GM19328 (cell line): ENCODE data around the gene GARIN5B.

Source experiments
- ATAC-seq: cut with Tn5 transposase; IDR thresholded peaks from one replicate; pipeline ENCODE4 v1.9.1; 2021; ENCODE audit warnings: mild to moderate bottlenecking, moderate library complexity; ENCODE audit not compliant: unreplicated experiment

Gene GARIN5B

GRCh38 chr19:55389386-55390317 lies 26.6 kb upstream of the GARIN5B start:
- no peak for ATAC-seq

- ATAC-seq: no peak
These were observed 24.9 kb upstream of the GARIN5B start for GRCh38 chr19:55387736-55388497.

GRCh38 chr19:55386493-55386971 lies 23.5 kb upstream of the GARIN5B start:
- ATAC-seq: no peak

- peak; percentile 67 for ATAC-seq
These were observed 22.8 kb upstream of the GARIN5B start, which contains the start of gene RPL28 for GRCh38 chr19:55385724-55386492. Gene RPL28 (plus strand): TSS chr19:55385932. CDS start chr19:55386358, 426 bp downstream.

GRCh38 chr19:55384920-55385723 lies 22.1 kb upstream of the GARIN5B start:
- ATAC-seq: peak; percentile 44

- no peak for ATAC-seq
These were observed 21.3 kb upstream of the GARIN5B start, which contains the start of gene TMEM238 for GRCh38 chr19:55384131-55384919. Gene TMEM238 (minus strand): TSS chr19:55384292. CDS start chr19:55384259, 33 bp downstream.

GRCh38 chr19:55383279-55384130 lies 20.4 kb upstream of the GARIN5B start:
- ATAC-seq: no peak

GRCh38 chr19:55382522-55383054 lies 19.5 kb upstream of the GARIN5B start:
- no peak for ATAC-seq

- no peak for ATAC-seq
These were observed 19.0 kb upstream of the GARIN5B start for GRCh38 chr19:55382013-55382412.

- ATAC-seq: no peak
These were observed 16.1 kb upstream of the GARIN5B start for GRCh38 chr19:55379174-55379573.

GRCh38 chr19:55377356-55378131 lies 14.5 kb upstream of the GARIN5B start:
- no peak for ATAC-seq

- ATAC-seq: no peak
These were observed 13.3 kb upstream of the GARIN5B start, which contains the start of gene TMEM190 for GRCh38 chr19:55376241-55376933. Gene TMEM190 (plus strand): TSS chr19:55376826. CDS start chr19:55376854, 28 bp downstream.

GRCh38 chr19:55373993-55374757 lies 11.1 kb upstream of the GARIN5B start:
- ATAC-seq: no peak

GRCh38 chr19:55373306-55373992 lies 10.4 kb upstream of the GARIN5B start:
- ATAC-seq: no peak
